ENCODE data around the gene RNASE8. TPM values are rescaled to one million over a fixed set of nuclear protein-coding genes. Genes with fewer than 3 reads are reported as not detected.

RNASE8 gene
- polyA plus RNA-seq, 1 donor from 2014 or later: not detected

DNA sequence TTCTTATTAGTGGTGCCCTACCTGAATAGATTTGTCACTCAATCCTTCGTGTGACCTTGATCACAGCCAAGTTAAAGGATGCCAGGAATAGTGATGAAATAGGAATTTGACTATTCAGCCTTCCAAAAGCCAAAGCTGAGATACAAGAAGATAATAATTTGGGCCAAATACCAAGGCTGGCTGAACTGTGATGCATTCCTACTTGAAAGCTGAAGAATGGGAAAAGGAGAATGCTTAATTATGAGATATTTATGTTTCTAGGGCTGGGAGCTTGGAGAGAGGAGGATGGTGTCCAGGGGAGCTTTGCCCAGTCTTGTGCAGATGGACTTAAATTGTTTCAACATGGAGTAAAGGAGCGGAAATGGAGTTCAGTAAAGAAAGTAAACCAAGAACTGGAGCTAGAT lies 10.2 kb upstream of the RNASE8 start:
- Histone ChIP-seq H2AFZ (ENCODE audit: low read depth, low read length) (no peak overlapping the region), H3K4me3 (ENCODE audit: low read length) (no peak overlapping the region), H3K36me3 (ENCODE audit: insufficient read depth, low read length) (no peaks in the 10 kb centered on the region), H3K27ac (ENCODE audit: low read length) (no peak overlapping the region), H3K27me3 (ENCODE audit: insufficient read depth, low read depth, low read length) (no peaks in the 10 kb centered on the region), H3K9me2 (ENCODE audit: insufficient read depth, low read length) (no peaks in the 10 kb centered on the region), H3K4me2 (ENCODE audit: low read length) (no peak overlapping the region), H3K9me3 (ENCODE audit: low read length) (no peaks in the 10 kb centered on the region), H3K79me2 (replicated peaks; ENCODE audit: insufficient read depth, low read length) (no peaks in the 10 kb centered on the region), H3F3A (ENCODE audit: insufficient read depth, low read length, poor library complexity, severe bottlenecking) (no peaks in the 10 kb centered on the region), H3K9ac (ENCODE audit: low read length) (no peak overlapping the region), H4K20me1 (ENCODE audit: insufficient read depth) (no peaks in the 10 kb centered on the region)
- TF ChIP-seq SMC3 (conservative IDR thresholded peaks at IDR 0.05; ENCODE audit: poor library complexity) (no peak), MXI1 (conservative IDR thresholded peaks at IDR 0.05; ENCODE audit: poor library complexity, severe bottlenecking) (no peak), POLR2AphosphoS5 (IDR thresholded peaks at IDR 0.05) (no peak), EZH2 (IDR thresholded peaks at IDR 0.05; ENCODE audit: borderline replicate concordance, insufficient read depth, low read length, poor library complexity, severe bottlenecking) (no peak), RAD21 (conservative IDR thresholded peaks at IDR 0.05) (no peak)
- TF ChIP-seq, protein P1, sequence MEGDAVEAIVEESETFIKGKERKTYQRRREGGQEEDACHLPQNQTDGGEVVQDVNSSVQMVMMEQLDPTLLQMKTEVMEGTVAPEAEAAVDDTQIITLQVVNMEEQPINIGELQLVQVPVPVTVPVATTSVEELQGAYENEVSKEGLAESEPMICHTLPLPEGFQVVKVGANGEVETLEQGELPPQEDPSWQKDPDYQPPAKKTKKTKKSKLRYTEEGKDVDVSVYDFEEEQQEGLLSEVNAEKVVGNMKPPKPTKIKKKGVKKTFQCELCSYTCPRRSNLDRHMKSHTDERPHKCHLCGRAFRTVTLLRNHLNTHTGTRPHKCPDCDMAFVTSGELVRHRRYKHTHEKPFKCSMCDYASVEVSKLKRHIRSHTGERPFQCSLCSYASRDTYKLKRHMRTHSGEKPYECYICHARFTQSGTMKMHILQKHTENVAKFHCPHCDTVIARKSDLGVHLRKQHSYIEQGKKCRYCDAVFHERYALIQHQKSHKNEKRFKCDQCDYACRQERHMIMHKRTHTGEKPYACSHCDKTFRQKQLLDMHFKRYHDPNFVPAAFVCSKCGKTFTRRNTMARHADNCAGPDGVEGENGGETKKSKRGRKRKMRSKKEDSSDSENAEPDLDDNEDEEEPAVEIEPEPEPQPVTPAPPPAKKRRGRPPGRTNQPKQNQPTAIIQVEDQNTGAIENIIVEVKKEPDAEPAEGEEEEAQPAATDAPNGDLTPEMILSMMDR (IDR thresholded peaks at IDR 0.05; ENCODE audit: poor library complexity, severe bottlenecking): no peak

GRCh38 chr14:21048638-21049037 lies 9.0 kb upstream of the RNASE8 start:
- H3K4me3 ChIP-seq (ENCODE audit: low read length): no peak overlapping the region
- TF ChIP-seq, protein P1 (IDR thresholded peaks at IDR 0.05; ENCODE audit: poor library complexity, severe bottlenecking): no peak
- TF ChIP-seq SMC3 (conservative IDR thresholded peaks at IDR 0.05; ENCODE audit: poor library complexity): no peak
- TF ChIP-seq EZH2 (IDR thresholded peaks at IDR 0.05; ENCODE audit: borderline replicate concordance, insufficient read depth, low read length, poor library complexity, severe bottlenecking): no peak
- no peak for TF ChIP-seq MXI1 (conservative IDR thresholded peaks at IDR 0.05; ENCODE audit: poor library complexity, severe bottlenecking)
- TF ChIP-seq, protein P2, sequence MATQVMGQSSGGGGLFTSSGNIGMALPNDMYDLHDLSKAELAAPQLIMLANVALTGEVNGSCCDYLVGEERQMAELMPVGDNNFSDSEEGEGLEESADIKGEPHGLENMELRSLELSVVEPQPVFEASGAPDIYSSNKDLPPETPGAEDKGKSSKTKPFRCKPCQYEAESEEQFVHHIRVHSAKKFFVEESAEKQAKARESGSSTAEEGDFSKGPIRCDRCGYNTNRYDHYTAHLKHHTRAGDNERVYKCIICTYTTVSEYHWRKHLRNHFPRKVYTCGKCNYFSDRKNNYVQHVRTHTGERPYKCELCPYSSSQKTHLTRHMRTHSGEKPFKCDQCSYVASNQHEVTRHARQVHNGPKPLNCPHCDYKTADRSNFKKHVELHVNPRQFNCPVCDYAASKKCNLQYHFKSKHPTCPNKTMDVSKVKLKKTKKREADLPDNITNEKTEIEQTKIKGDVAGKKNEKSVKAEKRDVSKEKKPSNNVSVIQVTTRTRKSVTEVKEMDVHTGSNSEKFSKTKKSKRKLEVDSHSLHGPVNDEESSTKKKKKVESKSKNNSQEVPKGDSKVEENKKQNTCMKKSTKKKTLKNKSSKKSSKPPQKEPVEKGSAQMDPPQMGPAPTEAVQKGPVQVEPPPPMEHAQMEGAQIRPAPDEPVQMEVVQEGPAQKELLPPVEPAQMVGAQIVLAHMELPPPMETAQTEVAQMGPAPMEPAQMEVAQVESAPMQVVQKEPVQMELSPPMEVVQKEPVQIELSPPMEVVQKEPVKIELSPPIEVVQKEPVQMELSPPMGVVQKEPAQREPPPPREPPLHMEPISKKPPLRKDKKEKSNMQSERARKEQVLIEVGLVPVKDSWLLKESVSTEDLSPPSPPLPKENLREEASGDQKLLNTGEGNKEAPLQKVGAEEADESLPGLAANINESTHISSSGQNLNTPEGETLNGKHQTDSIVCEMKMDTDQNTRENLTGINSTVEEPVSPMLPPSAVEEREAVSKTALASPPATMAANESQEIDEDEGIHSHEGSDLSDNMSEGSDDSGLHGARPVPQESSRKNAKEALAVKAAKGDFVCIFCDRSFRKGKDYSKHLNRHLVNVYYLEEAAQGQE (IDR thresholded peaks at IDR 0.05; ENCODE audit: borderline replicate concordance): no peak
- no peak for TF ChIP-seq POLR2AphosphoS5 (IDR thresholded peaks at IDR 0.05)
- no peak for TF ChIP-seq TAF1 (IDR thresholded peaks at IDR 0.05; ENCODE audit: low read depth)
- TF ChIP-seq EP300 (conservative IDR thresholded peaks at IDR 0.05; ENCODE audit: poor library complexity, severe bottlenecking): no peak
- no peak for TF ChIP-seq RAD21 (conservative IDR thresholded peaks at IDR 0.05)
- H4K20me1 ChIP-seq (ENCODE audit: insufficient read depth): no peaks in the 10 kb centered on the region
- H3K9me2 ChIP-seq (ENCODE audit: insufficient read depth, low read length): no peaks in the 10 kb centered on the region
- no peaks in the 10 kb centered on the region for H3K27me3 ChIP-seq (ENCODE audit: insufficient read depth, low read depth, low read length)
- H3K36me3 ChIP-seq (ENCODE audit: insufficient read depth, low read length): no peaks in the 10 kb centered on the region
- no peak overlapping the region for H3K27ac ChIP-seq (ENCODE audit: low read length)
- H3K9me3 ChIP-seq (ENCODE audit: low read length): no peaks in the 10 kb centered on the region
- H3K79me2 ChIP-seq (replicated peaks; ENCODE audit: insufficient read depth, low read length): no peaks in the 10 kb centered on the region
- no peaks in the 10 kb centered on the region for H3F3A ChIP-seq (ENCODE audit: insufficient read depth, low read length, poor library complexity, severe bottlenecking)
- H3K4me2 ChIP-seq (ENCODE audit: low read length): no peak overlapping the region
- H3K9ac ChIP-seq (ENCODE audit: low read length): no peak overlapping the region
- no peak overlapping the region for H2AFZ ChIP-seq (ENCODE audit: low read depth, low read length)
